ENCODE data around the gene ETAA1.

Gene ETAA1

GRCh38 chr2:67423489-67423888 is 26.4 kb downstream of the ETAA1 start:
- TF ChIP-seq CTCF (IDR thresholded peaks at IDR 0.05; ENCODE audit: borderline replicate concordance, insufficient read depth, low read depth, low read length) = no peak

GRCh38 chr2:67436221-67436620 is 39.1 kb downstream of the ETAA1 start:
- TF ChIP-seq CTCF (IDR thresholded peaks at IDR 0.05; ENCODE audit: borderline replicate concordance, insufficient read depth, low read depth, low read length) = no peak
- no peak overlapping the region for H3K4me3 ChIP-seq (ENCODE audit: low read depth, low read length)

More at GRCh38 chr2:67423489-67423888, 26.4 kb downstream of the ETAA1 start:
- no peak overlapping the region for H3K4me3 ChIP-seq (ENCODE audit: low read depth, low read length)

GRCh38 chr2:67437114-67437513 is 40.0 kb downstream of the ETAA1 start:
- H3K4me3 ChIP-seq (ENCODE audit: low read depth, low read length) = no peak overlapping the region
- TF ChIP-seq CTCF (IDR thresholded peaks at IDR 0.05; ENCODE audit: borderline replicate concordance, insufficient read depth, low read depth, low read length) = no peak

GRCh38 chr2:67438337-67438736 is 41.2 kb downstream of the ETAA1 start:
- TF ChIP-seq CTCF (IDR thresholded peaks at IDR 0.05; ENCODE audit: borderline replicate concordance, insufficient read depth, low read depth, low read length) = no peak
- H3K4me3 ChIP-seq (ENCODE audit: low read depth, low read length) = no peak overlapping the region

- TF ChIP-seq CTCF (IDR thresholded peaks at IDR 0.05; ENCODE audit: borderline replicate concordance, insufficient read depth, low read depth, low read length) = no peak
- no peak overlapping the region for H3K4me3 ChIP-seq (ENCODE audit: low read depth, low read length)
These were observed 48.6 kb downstream of the ETAA1 start for GRCh38 chr2:67445652-67446268.

- no peak for TF ChIP-seq CTCF (IDR thresholded peaks at IDR 0.05; ENCODE audit: borderline replicate concordance, insufficient read depth, low read depth, low read length)
- no peak overlapping the region for H3K4me3 ChIP-seq (ENCODE audit: low read depth, low read length)
These were observed 49.4 kb downstream of the ETAA1 start for GRCh38 chr2:67446491-67446911.

GRCh38 chr2:67448648-67449047 is 51.5 kb downstream of the ETAA1 start:
- no peak for TF ChIP-seq CTCF (IDR thresholded peaks at IDR 0.05; ENCODE audit: borderline replicate concordance, insufficient read depth, low read depth, low read length)
- H3K4me3 ChIP-seq (ENCODE audit: low read depth, low read length) = no peak overlapping the region
